ENCODE data around the gene HSD17B13.

The HSD17B13 gene

GRCh38 chr4:87260477-87260876 lies 62.2 kb downstream of the HSD17B13 start:
- no peak for DNase-seq

GRCh38 chr4:87258677-87259076 lies 64.0 kb downstream of the HSD17B13 start:
- no peak for DNase-seq

GRCh38 chr4:87257523-87257922 lies 65.2 kb downstream of the HSD17B13 start:
- no peak for DNase-seq

- no peak for DNase-seq
Observed at GRCh38 chr4:87255755-87256154, 66.9 kb downstream of the HSD17B13 start.

All from NCI-H2081 treated with DMSO at 0.1 percent for 48 hours (cell line).